Lower lobe of right lung (tissue), 2 donors: ENCODE measurements around the gene HNMT. TPM values are rescaled to one million over a fixed set of nuclear protein-coding genes. Genes with fewer than 3 reads are reported as not detected.

ENCODE experiments used
- ATAC-seq, 2 donors: fragments of 200-7000 bp; cut with Tn5 transposase; one replicate each; pipeline ENCODE4 v1.9.1; 2020 to 2022; ENCODE audit warnings: mild to moderate bottlenecking in 2 of 2, moderate library complexity in 2 of 2
- DNase-seq: peaks from one replicate; pipeline ENCODE4 v3.0.0-alpha.2; 2020
- H3K27ac ChIP-seq: fragments of 200-600 bp; one replicate; pipeline ENCODE4 v1.8.0; 2022
- H3K27me3 ChIP-seq: fragments of 200-600 bp; one replicate; pipeline ENCODE4 v1.8.0; 2022; ENCODE audit warnings: low read depth
- H3K36me3 ChIP-seq: fragments of 200-600 bp; one replicate; pipeline ENCODE4 v1.8.0; 2022; ENCODE audit warnings: mild to moderate bottlenecking
- H3K4me1 ChIP-seq: fragments of 200-600 bp; one replicate; pipeline ENCODE4 v1.8.0; 2022
- H3K4me3 ChIP-seq: fragments of 200-600 bp; one replicate; pipeline ENCODE4 v1.8.0; 2022; ENCODE audit warnings: mild to moderate bottlenecking
- H3K9me3 ChIP-seq: fragments of 200-600 bp; one replicate; pipeline ENCODE4 v1.8.0; 2022
- intact Hi-C: fragments of 100-400 bp; cut with DNase I; formaldehyde crosslinking; loops from one replicate; pipeline ENCODE4 v1.11.0; 2022
- total RNA-seq: library from RNA; stranded (reverse); fragmentation: NEBNext Ultra II Directional; extraction: Animal tissue kit (Norgen Biotek cat#: 25700); gene quantifications from one replicate; pipeline ENCODE4 v1.2.1, GENCODE V29; 2021
- TF ChIP-seq, protein P1 (sequence below): fragments of 200-600 bp; IDR thresholded peaks from one replicate; pipeline ENCODE4 v1.8.0; 2022; ENCODE audit warnings: antibody characterized with exemption, mild to moderate bottlenecking
- donor health status: DM: no; HTN: yes; CAD: no; lungs with severe emphysema.

The HNMT gene
- total RNA-seq, 1 donor from 2014 or later = 99.3 TPM

DNA sequence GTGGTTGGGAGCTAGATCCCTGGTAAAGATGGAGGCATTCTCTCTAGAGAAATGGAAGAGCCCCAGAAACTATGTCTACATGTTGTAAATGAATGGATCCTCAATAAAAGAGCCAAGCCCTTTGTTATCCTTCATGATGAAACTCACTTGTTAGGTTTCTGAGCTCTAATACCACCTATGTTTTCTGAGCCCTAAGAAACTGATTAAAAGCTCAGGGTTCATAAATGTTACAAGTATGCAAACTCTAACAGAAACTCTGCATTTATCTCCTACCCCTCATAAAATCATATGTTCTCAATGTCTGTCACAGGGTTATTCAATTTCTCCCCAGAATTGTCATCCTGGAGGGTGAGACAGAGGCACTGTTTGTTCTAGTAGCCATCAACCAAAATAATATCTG, 18.0 kb upstream of the HNMT start:
- TF ChIP-seq, protein P1, sequence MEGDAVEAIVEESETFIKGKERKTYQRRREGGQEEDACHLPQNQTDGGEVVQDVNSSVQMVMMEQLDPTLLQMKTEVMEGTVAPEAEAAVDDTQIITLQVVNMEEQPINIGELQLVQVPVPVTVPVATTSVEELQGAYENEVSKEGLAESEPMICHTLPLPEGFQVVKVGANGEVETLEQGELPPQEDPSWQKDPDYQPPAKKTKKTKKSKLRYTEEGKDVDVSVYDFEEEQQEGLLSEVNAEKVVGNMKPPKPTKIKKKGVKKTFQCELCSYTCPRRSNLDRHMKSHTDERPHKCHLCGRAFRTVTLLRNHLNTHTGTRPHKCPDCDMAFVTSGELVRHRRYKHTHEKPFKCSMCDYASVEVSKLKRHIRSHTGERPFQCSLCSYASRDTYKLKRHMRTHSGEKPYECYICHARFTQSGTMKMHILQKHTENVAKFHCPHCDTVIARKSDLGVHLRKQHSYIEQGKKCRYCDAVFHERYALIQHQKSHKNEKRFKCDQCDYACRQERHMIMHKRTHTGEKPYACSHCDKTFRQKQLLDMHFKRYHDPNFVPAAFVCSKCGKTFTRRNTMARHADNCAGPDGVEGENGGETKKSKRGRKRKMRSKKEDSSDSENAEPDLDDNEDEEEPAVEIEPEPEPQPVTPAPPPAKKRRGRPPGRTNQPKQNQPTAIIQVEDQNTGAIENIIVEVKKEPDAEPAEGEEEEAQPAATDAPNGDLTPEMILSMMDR = no peak
- ATAC-seq (no peak), DNase-seq (no peak)
- intact Hi-C loops = no loop called here
- Histone ChIP-seq H3K4me1 (peaks cover 7% of the 10 kb centered on the region), H3K27ac (no peak overlapping the region), H3K36me3 (no peaks in the 10 kb centered on the region), H3K4me3 (no peak overlapping the region), H3K9me3 (no peaks in the 10 kb centered on the region), H3K27me3 (no peaks in the 10 kb centered on the region)

DNA sequence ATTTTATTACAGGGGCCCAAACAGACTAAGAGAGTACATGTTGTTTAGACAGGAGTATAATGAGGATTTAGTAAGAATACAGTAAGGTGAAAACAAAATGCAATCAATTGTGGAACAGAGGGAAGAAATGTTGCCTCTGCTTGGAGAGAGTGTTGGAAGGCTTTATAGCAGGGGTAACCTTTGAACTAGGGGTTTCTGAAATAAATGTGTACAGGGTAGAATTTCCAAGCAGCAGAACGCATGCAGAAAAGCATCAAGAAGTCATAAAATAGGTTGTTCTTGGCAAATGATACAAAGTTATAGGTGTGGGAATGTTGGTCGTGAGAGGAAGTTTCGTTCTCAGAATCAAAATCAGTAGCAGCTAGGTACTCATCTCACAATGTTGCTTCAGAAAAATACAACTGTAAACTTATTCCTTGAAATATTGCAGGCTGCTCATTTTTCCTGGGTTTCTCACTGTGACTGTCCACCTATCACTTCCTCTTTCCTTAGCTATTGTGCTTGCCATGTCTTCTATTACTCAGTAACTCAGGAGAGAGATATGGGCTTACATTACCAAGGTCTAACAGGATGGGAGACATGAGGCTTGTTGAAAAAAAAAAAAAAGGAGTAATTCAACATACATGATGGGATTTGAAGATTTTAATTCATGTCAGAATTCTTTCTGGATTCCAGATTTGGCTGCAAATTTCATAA, 17.1 kb upstream of the HNMT start:
- TF ChIP-seq, protein P1 = no peak
- no peaks in the 10 kb centered on the region for H3K27me3 ChIP-seq
- no peak for ATAC-seq
- H3K36me3 ChIP-seq = no peaks in the 10 kb centered on the region
- intact Hi-C loops = no loop called here
- no peaks in the 10 kb centered on the region for H3K9me3 ChIP-seq
- peaks cover 7% of the 10 kb centered on the region for H3K4me1 ChIP-seq
- H3K4me3 ChIP-seq = no peak overlapping the region
- H3K27ac ChIP-seq = no peak overlapping the region
- DNase-seq = no peak

DNA sequence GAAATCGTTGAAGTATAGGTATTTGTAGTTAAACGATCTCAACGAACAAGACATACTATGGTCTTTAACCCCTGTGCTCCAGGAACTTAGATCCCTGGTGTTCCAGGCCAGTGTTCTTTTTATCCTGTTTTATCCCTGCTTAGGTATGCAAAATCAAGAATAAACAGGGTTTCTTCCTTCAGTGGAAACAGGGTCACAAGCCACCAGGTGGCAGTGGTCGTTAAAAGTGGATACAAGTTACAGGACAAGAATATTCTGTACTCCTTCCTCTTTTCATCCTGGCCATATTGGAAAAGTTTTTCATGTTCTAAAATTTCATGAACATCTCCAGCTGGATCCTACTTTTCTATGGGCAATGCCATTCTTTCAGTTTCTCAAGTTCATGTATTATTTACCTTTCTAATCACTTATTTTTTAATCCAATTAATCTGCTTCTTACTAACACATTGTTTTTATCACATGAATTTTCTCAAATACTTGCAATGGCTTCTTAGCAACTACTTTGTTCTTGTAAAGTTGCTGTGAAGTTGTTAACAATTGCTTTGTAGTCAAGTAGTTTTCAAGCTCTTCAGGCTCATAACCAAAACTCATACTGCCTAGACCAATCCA, 16.4 kb upstream of the HNMT start:
- Histone ChIP-seq H3K36me3 (no peaks in the 10 kb centered on the region), H3K9me3 (no peaks in the 10 kb centered on the region), H3K4me3 (no peak overlapping the region), H3K27me3 (no peaks in the 10 kb centered on the region), H3K27ac (no peak overlapping the region), H3K4me1 (peaks cover 7% of the 10 kb centered on the region)
- ATAC-seq (peak; percentile 60 to 80), DNase-seq (peak; percentile 80)
- TF ChIP-seq, protein P1 = peak; percentile 59
- intact Hi-C loops = no loop called here

GRCh38 chr2:137948894-137949293, 15.4 kb upstream of the HNMT start:
- Histone ChIP-seq H3K4me3 (no peak overlapping the region), H3K27me3 (no peaks in the 10 kb centered on the region), H3K27ac (no peak overlapping the region), H3K4me1 (peaks cover 7% of the 10 kb centered on the region), H3K9me3 (no peaks in the 10 kb centered on the region), H3K36me3 (no peaks in the 10 kb centered on the region)
- no peak for DNase-seq
- intact Hi-C loops = no loop called here
- no peak for ATAC-seq
- TF ChIP-seq, protein P1 = no peak

DNA sequence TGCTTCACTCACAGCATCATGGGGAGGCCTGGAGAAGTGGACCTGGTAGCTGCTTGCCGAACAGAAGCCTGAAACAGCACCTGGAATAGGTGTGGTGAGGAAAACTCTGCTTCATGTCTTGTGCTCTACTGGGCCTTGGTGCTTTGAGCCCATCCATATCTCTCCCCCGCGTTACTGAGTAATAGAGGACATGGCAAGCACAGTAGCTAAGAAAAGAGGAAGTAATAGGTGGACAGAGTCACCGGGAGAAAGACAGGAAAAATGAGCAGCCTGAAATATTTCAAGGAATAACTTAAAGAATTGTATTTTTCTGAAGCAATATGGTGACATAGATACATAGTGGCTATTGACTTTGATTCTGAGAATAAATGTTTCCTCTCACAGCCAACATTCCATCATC, 14.0 kb upstream of the HNMT start:
- DNase-seq (no peak), ATAC-seq (no peak)
- H3K4me1 ChIP-seq = peaks cover 7% of the 10 kb centered on the region
- intact Hi-C loops = no loop called here
- H3K36me3 ChIP-seq = no peaks in the 10 kb centered on the region
- TF ChIP-seq, protein P1 = no peak
- H3K9me3 ChIP-seq = no peaks in the 10 kb centered on the region
- H3K27me3 ChIP-seq = no peaks in the 10 kb centered on the region
- H3K27ac ChIP-seq = no peak overlapping the region
- no peak overlapping the region for H3K4me3 ChIP-seq
